Gastrocnemius medialis (tissue), 4 donors: ENCODE data around the gene RIMBP2.

Experiments used
- POLR2A ChIP-seq, 2 donors: fragments of 450-650 bp; IDR thresholded peaks; one replicate each; pipeline ENCODE4 v1.6.1; 2017; ENCODE audit warnings: antibody characterized with exemption in 2 of 2, mild to moderate bottlenecking in 2 of 2, moderate library complexity in 2 of 2
- TF ChIP-seq, protein P1 (sequence below), 5 experiments: fragments of 450-650 bp in 3 of 5; fragments of 200-600 bp in 2 of 5; sonication (generic) in 2 of 5; IDR thresholded peaks in 4 of 5; conservative IDR thresholded peaks in 1 of 5; 1 replicate in 4 of 5; 2 replicates in 1 of 5; pipeline ENCODE4 v1.5.1; 2016 to 2019; ENCODE audit warnings: antibody characterized with exemption in 5 of 5, mild to moderate bottlenecking in 3 of 5, moderate library complexity in 3 of 5

DNA sequence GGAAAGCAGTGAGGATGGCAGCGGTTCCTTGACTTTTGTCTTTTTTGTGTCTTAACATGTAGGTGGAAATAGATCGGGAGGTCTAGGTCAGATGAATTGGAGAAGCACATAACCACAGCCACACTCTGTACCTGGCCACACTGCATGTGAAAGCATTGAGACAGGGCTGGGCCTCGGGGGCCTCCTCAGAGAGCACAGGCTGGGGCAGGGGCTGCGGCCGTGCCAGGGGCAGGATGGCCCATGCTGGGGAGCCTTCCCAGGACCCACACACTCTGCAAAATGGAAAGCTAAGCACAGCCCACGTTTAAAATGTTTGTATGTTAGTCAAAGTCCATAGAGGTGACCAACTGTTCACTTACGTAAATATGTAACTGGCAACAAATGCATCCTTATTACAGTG, 301.7 kb downstream of the RIMBP2 start:
- TF ChIP-seq, protein P1, sequence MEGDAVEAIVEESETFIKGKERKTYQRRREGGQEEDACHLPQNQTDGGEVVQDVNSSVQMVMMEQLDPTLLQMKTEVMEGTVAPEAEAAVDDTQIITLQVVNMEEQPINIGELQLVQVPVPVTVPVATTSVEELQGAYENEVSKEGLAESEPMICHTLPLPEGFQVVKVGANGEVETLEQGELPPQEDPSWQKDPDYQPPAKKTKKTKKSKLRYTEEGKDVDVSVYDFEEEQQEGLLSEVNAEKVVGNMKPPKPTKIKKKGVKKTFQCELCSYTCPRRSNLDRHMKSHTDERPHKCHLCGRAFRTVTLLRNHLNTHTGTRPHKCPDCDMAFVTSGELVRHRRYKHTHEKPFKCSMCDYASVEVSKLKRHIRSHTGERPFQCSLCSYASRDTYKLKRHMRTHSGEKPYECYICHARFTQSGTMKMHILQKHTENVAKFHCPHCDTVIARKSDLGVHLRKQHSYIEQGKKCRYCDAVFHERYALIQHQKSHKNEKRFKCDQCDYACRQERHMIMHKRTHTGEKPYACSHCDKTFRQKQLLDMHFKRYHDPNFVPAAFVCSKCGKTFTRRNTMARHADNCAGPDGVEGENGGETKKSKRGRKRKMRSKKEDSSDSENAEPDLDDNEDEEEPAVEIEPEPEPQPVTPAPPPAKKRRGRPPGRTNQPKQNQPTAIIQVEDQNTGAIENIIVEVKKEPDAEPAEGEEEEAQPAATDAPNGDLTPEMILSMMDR (IDR thresholded peaks at IDR 0.05 in 4 of 5, conservative IDR thresholded peaks at IDR 0.05 in 1 of 5): no peak
- TF ChIP-seq POLR2A (IDR thresholded peaks at IDR 0.05): no peak
